Hematopoietic multipotent progenitor cell treated with erythropoietin and hydrocortisone succinate and interleukin-3 and kit ligand, for 4 days (in vitro differentiated cells): ENCODE measurements around the gene NTN4.
"Not testable (repeated sequence)": the region's sequence is repeated elsewhere in the genome, so short reads cannot be mapped to it uniquely, and the experiment has no call there.

ENCODE experiments used
- DNase-seq: peaks from one replicate; pipeline ENCODE4 v3.0.0-alpha.2; 2015

The NTN4 gene

DNA sequence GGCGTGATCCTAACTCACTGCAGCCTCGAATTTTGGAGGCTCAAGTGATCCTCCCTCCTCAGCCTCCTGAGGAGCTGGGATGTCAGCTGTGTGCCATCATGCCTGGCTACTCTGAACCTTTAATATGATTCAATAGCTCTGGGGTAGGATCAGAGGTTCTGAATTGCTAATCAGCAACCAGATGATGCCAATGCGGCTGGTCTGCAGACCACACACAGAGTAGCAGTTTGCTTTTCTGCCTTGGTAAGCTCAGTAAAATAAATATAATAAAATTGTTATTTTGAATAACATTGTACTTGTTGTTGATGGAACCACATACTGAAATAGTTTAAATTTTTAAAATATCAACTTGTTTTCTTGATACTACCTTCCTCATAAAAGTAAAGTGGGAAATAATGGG is 86.6 kb downstream of the NTN4 start:
- DNase-seq = no peak

DNA sequence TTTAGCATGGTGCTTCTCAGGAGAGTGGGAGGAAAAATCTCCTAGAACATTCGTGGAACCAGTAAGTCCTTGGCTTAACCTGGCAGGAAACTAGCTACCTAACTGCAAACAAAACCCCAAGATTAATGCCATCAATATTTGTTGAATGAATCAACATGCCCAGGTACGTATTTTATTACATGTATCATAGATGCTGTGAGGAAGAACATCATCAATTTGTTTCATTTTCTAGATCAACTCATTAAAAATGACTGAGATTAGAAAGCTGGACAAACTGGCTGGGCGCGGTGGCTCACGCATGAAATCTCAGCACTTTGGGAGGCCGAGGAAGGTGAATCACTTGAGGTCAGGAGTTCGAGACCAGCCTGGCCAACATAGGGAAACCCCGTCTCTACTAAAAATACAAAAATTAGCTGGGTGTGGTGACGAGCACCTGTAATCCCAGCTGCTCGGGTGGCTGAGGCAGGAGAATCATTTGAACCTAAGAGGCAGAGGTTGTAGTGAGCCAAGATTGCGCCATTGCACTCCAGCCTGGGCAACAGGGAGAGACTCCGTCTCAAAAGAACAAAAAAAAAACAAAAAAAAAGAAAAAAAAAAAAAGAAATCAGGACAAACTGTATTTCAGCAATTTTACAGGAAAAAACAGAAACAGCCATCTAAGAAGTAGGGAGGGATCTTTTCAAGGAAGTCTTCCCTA is 88.7 kb downstream of the NTN4 start:
- DNase-seq = no peak

- DNase-seq = no peak
Observed at GRCh38 chr12:95701275-95701674, 89.3 kb downstream of the NTN4 start.

GRCh38 chr12:95700316-95700785 is 90.2 kb downstream of the NTN4 start:
- no peak for DNase-seq

GRCh38 chr12:95699579-95699978 is 91.0 kb downstream of the NTN4 start:
- no peak for DNase-seq

GRCh38 chr12:95694136-95694535 is 96.4 kb downstream of the NTN4 start:
- no peak for DNase-seq

GRCh38 chr12:95693689-95694088 is 96.9 kb downstream of the NTN4 start:
- DNase-seq = no peak

DNA sequence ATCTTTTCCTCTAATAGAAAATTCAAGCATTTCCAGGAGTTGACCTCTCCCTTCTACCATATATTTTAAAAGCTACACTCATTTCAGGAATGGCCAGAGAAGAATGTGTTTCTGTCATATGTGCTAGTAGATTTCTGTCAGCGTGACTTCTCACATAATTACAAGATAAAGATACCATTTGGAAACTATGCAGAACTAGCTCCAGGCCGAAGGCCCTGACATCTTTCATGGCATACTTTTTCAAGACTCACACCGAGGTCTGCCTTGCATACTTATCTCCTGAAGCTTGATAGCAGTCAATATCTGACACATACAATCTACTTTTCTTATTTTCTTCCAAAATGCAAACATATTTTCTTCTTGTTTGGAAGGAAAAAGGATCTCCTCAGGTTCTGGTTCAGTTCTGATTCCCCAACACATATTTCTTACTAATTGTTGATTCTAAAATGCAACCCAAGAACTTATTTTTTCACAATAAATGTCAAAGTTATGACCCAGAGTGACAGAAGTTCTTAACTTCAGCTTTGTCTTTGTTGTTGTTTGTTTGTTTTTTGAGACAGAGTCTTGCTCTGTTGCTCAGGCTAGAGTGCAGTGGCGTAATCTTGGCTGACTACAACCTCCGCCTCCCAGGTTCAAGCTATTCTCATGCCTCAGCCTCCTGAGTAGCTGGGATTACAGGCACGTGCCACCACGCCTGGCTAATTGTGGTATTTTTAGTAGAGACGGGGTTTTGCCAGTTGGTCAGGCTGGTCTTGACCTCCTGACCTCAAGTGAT is 99.5 kb downstream of the NTN4 start:
- no peak for DNase-seq

DNA sequence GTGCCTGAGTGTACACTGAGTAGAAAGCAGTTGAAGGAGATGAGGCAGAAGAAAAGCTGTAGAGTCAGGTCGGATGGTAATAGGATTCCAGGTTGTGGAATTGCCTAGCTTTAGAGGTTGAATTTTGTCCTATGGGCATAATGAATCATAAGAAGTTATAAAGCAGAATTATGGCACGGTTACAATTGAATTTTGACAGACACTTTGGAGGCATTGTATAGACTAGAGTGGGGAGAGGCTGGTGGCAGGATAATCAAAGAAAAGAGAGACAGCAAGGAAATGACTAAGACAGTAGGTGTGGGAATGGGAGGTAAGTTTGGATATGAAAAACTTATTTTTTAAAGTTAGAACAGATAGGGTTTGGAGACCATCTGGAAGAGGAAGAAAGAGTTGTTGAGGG is 102.6 kb downstream of the NTN4 start:
- DNase-seq = no peak

DNA sequence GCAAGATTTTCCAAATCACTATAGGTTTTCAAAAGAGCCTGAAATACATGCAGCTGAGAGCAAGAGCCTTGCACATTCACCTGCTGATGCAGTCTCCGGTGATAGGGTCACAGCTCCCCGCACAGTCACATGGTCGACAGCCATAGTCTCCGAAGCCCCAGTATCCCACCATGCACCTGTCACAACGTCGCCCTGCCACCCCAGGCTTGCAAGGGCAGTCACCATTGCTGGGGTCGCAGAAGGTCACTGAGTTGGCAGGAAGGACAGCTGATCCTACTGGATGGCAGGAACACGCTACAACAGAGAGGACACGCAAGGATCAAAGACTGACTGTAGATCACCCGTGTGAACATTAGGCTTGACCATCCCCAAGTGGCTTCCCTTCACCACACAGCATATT is 107.1 kb downstream of the NTN4 start:
- no peak for DNase-seq

DNA sequence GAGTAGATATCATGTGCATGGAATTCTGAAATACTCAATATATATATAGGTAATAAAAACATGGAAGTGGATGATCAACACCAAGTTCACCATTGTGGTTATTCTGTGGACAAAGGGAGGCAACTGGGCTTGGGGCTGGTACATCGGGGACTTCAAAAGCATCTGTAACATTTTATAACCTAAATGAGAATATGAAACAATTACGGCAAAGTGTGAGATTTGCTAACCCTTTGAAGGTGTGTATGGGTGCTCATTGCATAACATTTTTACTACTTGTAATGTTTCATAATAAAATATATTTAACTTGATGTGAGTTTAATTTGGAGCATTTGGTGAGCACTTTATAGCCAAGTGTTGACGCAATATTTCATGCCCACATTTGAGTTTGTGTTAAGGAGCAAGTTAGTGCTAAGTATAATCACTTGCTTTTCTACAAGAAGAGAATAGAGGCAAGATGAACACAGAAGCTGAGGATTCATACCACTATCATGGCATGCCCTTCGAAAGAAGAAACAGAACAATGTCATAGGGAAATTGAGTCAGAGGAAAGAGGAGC is 109.3 kb downstream of the NTN4 start:
- DNase-seq = no peak

GRCh38 chr12:95678684-95679083 is 111.9 kb downstream of the NTN4 start:
- DNase-seq = no peak

GRCh38 chr12:95677782-95678181 is 112.8 kb downstream of the NTN4 start:
- DNase-seq = not testable (repeated sequence)

- no peak for DNase-seq
Observed at GRCh38 chr12:95674631-95675030, 115.9 kb downstream of the NTN4 start.

GRCh38 chr12:95674163-95674562 is 116.4 kb downstream of the NTN4 start:
- no peak for DNase-seq

- no peak for DNase-seq
Observed at GRCh38 chr12:95673576-95673975, 117.0 kb downstream of the NTN4 start.

DNA sequence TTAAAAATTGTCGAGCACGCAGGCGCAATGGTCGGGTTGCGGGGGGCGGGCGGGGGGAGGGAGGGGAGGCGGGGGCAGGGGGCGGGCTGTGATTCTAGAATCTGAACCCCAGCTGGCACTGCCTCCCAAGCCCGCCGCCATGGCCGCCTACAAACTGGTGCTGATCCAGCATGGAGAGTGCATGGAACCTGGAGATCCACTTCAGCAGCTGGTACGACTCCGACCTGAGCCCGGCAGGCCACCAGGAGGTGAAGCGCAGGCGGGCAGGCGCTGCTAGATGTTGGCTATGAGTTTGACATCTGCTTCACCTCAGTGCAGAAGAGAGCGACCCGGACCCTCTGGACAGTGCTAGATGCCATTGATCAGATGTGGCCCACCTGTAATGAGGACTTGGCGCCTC is 118.4 kb downstream of the NTN4 start:
- DNase-seq = no peak

GRCh38 chr12:95671265-95671664 is 119.3 kb downstream of the NTN4 start:
- no peak for DNase-seq

- DNase-seq = no peak
Observed at GRCh38 chr12:95663525-95663924, 127.0 kb downstream of the NTN4 start.

GRCh38 chr12:95661360-95661759 is 129.2 kb downstream of the NTN4 start:
- no peak for DNase-seq

GRCh38 chr12:95658386-95658785 is 132.2 kb downstream of the NTN4 start:
- DNase-seq = no peak

GRCh38 chr12:95654665-95655064 is 135.9 kb downstream of the NTN4 start:
- not testable (repeated sequence) for DNase-seq

DNA sequence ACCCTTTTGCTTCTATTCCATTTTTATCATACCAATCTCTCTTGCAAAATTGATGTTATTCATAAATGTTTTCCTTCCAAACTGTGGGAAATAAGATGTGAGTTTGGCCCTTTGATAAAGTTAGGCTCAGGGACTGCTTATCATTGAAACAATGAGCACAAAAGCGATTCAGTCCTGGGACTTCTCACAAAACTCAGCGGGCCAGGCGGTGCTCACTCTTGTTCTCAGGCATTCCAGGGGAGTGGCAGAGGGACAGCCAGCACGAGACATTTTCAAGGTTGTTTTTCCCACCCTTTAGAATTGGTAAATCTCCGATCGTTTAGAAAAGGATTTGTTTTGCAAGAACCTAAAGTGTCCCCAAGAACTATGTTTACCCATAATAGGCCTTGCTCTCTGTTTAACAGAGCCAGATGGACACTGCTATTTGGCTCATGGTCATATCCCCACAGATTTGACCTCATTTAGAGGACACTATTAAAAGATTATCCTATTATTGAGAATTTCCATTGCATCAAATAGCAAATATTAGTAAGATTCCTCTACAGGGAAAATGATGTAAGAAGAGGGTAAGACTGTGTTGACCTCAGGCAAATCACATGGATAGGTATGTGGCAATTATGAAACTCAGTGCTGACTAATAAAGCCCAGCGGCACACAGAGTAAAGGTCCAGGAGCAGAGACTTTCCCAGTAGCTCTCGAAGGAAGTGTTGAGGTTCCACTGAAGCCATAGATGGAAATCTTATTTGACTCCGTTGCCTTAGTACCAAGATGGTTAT is 136.6 kb downstream of the NTN4 start:
- peak; percentile 30 for DNase-seq
